Bone marrow (tissue), 2 donors: Measurements from ENCODE around the gene ORM2.

Experiments used
- DNase-seq, 2 donors: peaks; one replicate each; lab custom pipeline; 2025; lab: John Stamatoyannopoulos, UW

The ORM2 gene

GRCh38 chr9:114349713-114350480 lies 20.2 kb downstream of the ORM2 start:
- DNase-seq, result no peak

- DNase-seq, result no peak
Observed at GRCh38 chr9:114350636-114351401, 21.1 kb downstream of the ORM2 start.

DNA sequence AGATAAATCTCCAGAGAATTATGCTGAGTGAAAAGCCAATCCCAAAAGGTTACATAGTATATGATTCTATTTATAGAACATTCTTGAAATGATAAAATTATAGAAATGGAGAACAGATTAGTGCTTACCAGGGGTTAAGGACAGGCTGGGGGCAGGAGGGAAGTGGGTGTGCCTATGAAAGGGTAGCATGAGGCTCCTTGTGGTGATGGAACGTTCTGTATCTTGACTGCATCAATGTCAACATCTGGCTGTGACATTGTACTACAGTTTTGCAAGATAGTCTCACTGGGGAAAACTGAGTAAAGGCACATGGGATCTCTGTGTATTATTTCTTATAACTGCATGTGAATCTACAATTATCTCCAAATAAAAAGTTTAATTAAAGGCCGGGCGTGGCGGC lies 22.3 kb downstream of the ORM2 start:
- no peak for DNase-seq

DNA sequence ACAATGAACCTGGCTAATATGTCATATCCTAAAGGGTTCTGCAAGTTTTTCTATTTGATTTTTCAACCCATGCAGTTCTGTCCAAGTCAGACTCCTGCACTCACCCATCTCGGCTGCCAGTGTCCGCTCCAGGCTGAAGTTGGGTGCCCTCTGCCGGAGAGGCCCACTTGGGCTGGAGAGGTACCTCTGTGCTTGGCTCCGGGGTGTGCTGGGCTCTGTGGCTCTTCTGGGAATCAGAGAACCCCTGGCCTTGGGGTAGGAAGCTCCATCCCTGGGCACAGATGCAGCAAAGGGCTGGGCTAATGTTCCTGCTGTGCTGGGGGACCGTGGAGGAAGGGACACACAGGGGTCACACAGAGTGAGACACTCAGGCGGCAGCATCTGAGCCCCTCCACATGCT lies 26.2 kb downstream of the ORM2 start:
- no peak for DNase-seq

DNA sequence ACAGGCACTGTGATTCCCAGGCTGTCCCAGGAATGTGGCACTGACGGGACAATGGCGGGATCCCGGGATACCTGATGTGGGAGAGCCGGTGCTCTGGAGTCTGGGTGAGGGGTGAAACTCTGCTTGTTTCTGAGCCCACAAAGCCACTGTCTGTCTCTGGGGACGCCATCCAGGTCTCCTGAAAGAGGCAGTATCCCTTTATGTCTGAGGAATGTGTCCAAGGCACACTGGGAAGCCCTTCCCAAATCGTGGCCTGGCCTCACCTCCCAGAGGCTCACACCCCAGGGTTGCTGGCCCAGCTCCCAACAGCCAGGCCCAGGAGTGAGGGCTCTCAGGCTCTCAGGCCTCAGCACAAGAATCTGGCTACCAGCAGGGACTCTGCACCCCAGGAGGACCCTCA lies 27.1 kb downstream of the ORM2 start:
- DNase-seq, result no peak

GRCh38 chr9:114357360-114357759 lies 27.7 kb downstream of the ORM2 start:
- DNase-seq, result no peak

DNA sequence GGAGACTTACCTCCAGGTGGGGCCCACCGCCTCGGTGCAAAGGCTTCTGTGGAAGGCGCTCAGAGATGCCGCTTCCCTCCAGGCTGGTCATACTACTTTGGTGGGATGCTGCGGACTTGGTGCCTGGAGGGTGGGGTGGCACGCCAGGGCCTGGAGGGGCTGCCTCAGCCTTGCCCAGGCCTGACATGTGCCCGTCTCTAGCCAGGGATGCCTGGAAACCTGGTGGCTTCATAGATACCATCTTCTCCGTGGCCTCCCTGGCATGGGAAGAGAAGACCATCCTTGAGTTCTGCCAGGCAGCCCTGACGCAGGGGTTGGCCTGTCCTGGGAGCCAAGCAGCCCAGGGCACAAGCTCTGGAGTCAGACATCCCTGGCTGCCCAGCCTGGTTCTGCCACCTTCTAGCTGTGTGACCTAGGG lies 28.3 kb downstream of the ORM2 start:
- DNase-seq, result no peak

- DNase-seq, result no peak
Observed at GRCh38 chr9:114359801-114360200, 30.1 kb downstream of the ORM2 start.

GRCh38 chr9:114361542-114361941 lies 31.9 kb downstream of the ORM2 start:
- no peak for DNase-seq

DNA sequence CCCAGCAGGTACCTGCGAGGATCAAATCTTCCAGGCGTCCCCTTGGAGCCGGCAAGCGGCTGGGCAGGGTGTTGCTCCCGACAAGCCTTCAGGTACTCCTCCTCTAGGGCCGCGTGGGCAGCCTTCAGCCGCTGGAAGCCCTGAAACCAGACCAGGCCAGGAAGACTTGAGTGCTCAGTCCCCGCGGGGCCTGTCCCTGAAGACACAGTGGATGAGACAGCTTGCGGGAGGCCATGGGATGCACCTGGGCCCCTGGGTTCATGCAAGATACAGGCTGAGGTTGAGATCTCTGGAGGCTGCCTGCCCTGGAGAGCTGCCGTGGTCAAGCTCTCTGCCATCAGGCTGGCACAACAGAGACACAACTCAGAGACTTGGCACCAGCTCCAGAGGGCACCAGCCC lies 32.7 kb downstream of the ORM2 start:
- no peak for DNase-seq

DNA sequence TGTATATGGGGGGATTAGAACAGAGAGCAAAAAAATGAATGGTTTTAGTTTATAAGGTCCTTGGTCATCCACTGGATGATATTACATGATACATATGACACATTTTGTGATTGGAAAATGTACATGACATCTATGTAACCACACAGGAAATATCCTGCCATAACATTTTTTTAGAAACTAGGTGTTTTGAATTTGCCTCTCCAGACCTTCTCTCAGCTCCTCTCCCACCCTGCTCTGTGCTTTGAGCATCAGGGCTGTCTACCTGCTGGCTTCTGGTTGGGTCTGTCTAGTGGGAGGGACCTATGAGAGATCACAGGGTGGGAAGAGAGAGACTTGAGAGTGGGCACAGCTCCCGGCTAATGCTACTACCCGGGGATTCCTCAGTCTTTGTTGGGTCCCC lies 33.8 kb downstream of the ORM2 start:
- DNase-seq, result no peak

DNA sequence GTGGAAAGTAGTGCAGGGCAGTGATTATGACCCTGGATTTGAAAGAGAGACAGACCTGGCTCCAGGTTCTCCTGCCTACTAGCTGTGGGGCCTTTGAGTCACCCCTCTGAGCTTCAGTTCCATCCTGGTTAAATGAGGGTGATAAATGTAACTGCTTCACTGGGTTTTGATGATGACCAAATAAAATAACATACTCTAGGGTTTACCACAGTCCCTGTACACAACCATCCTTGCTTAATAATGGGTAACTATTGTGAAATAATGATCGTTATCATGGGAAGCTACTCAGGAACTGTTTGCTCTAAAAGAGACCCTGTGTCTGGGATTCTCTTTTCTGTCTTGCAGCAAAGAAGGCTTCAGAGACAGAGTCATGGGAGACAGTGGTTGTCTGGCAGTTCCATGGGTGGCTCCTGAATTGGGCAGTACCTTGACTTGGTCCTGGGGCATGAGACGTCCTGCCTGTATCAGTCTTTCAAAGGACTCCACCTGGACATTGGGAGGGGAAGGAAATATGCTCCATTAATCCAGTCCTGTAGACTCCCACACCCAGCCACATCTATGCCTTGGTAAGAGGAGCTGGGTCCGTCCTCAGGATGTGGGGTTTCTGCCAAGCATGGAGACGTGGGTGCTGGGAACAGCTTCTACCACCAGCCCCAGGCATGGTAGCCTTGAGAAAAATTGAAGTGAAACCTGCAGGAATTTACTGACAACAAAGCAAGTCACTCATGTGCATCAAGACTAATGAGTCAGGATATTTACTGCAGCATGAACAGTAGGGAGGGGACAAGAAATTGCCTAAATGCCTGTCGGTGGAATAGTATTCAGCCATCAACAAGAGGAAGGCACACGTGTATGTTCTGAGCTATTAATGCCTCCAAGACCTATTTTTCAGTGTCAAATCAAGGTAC lies 34.7 kb downstream of the ORM2 start:
- peak; percentile 21 to 67 for DNase-seq

DNA sequence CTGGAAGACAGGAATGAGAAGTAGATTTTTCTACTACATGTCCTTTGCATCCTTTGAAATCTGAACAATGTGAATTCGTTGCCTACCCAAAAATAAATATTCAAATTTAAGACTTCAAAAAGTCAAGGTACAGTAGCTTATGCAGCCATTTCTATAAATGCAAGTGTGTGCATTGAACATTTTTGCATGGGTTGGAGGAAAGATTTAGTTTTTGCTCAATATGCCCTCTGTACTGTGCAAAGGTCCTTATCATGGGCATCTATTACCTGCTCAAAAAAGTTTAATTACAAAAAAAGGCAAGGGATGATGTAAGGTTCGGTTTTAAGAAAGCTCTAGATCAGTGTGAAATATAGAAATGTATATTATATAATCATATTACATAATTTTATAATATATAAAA lies 35.5 kb downstream of the ORM2 start:
- DNase-seq, result no peak

- peak in 1 of 2 donors; percentile 23 for DNase-seq
Observed at GRCh38 chr9:114366334-114367128, 36.9 kb downstream of the ORM2 start.

GRCh38 chr9:114367366-114367765 lies 37.7 kb downstream of the ORM2 start:
- DNase-seq, result no peak

DNA sequence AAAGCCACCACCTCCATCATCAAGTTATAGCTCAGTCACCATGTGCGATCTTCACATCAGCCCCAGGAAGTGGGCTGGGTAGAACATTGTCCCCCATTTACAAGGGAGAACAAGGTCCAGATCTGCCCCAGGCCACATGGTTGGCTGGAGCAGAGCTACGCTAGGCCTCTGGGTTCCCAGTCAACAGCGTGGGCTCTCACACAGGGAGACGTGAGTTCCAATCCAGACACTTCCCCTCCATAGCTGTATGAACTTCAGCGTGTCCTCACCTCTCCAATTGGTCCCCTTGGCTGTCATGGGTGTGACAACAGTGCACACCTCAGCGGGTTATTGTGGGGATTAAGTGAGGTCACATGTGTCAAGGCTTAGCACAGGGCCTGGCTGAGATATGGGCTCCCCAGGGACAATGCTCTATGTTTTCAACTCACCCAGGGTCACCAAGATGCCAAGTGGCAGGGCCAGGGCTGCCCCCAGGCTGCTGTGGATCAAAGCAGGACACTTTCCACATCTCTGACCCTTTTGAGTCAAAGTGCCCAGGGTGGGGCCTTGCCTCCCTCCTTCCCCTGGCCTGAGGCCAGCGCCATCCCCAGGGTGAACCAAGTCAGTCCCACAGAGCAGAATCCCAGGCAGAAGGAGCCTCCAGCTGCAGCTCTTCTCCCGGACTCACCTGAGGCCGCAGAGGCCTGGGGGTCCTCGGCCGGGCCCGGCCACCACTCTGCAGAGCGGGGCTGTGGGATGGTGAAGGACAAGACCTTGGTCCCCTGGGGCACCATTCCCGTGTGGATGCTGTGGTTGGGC lies 38.3 kb downstream of the ORM2 start:
- no peak for DNase-seq

DNA sequence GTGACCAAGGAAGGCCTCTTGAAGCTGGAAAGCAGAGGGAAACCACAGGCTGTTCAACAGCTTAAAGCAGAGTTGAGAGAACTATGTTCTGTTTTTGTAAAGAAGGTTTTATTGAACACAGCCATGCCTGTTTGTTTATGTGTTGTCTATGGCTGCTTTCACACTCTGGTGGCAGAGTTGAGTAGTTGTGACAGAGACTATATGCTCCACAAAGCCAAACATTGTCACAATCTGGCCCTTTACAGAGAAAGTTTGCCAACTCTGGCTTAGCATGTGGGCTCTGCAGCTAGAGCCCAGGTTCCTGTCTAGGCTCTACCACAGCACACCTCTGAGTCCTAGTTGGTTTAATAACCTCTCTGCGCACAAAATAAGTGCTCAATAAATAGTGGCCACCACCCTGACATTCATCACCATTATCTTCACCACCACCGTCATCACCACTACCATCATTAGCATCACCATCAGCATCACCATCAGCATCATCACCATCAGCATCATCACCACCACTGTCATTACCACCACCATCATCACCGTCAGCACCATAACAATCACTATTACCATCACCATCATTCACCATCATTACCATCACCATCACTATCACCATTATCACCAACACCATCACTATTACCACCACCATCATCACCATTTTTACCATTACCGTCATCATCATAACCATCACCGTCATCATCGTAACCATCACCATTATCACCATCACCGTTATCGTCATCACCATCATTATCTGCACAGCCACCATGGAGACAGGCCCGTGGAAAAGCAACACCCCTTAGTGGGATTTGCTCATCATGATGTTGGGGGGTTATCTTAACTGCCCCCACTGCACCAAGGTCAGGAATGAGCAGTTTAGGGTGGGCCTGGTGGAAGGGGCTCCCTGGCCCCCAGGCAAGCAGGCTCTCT lies 39.8 kb downstream of the ORM2 start:
- DNase-seq, result no peak

- no peak for DNase-seq
Observed at GRCh38 chr9:114370251-114370967, 40.7 kb downstream of the ORM2 start.

DNA sequence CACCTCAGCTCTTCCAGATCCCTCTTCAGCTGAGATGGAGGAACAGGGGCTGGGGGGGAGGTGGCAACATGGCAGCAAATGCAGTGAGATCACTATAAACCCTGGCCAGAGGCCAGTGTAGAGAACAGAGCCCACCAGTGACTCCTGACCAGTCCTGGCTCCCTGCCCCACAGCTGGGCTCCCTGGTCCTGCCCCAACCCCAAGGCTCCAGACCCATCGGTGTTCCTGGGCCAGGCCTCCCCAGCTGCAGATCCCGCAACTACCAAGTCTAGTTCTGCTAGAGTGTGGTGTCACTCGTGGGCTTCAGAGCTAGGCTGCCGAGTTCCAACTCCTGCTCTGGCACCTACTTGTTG lies 41.3 kb downstream of the ORM2 start:
- no peak for DNase-seq
